Endothelial cell of umbilical vein (primary cell): ENCODE measurements around the gene DUSP16. TPM values are rescaled to one million over a fixed set of nuclear protein-coding genes. Genes with fewer than 3 reads are reported as not detected.

Experiments
- BruUV-seq: library from RNA; stranded (reverse); fragments of 400-500 nt; replicated peaks from 2 replicates; lab custom pipeline; 2021; lab: Mats Ljungman, UMichigan
- CTCF ChIA-PET: fragments of 300-600, 350-600 bp; sonication (Branson Sonifier 250); formaldehyde crosslinking; loops from one replicate; lab custom pipeline; 2021; ENCODE audit warnings: antibody characterized with exemption, inconsistent platforms; lab: Charles Lee
- POLR2A ChIA-PET: fragments of 300-600, 350-600 bp; sonication (Branson Sonifier 250); formaldehyde crosslinking; loops from one replicate; lab custom pipeline; 2021; ENCODE audit warnings: antibody characterized with exemption, inconsistent platforms; lab: Charles Lee
- DNase-seq: peaks from one replicate; pipeline ENCODE4 v3.0.0-alpha.2; 2011; ENCODE audit warnings: low read depth, low spot score
- FAIRE-seq: peaks from 2 replicates; lab custom pipeline; 2011; peaks lifted over from hg19 to GRCh38; lab: Jason Lieb, UNC
- H2AFZ ChIP-seq: 2 replicates; pipeline ENCODE4 v1.6.0; 2012; ENCODE audit warnings: low read depth, low read length, control low read depth, inconsistent platforms
- H3K27ac ChIP-seq: 2 replicates; pipeline ENCODE4 v1.5.1; 2011; ENCODE audit warnings: low read depth, mild to moderate bottlenecking, control low read depth, low read length, moderate library complexity; ENCODE audit not compliant: insufficient read depth
- H3K27me3 ChIP-seq, 2 experiments: 2 replicates each; pipeline versions ENCODE4 v1.6.0 to v1.6.1; 2011; ENCODE audit warnings: low read length in 2 of 2, mixed read lengths in 1 of 2; ENCODE audit not compliant: control insufficient read depth in 2 of 2, insufficient read depth in 2 of 2
- H3K36me3 ChIP-seq, 2 experiments: 2 replicates in 1 of 2; 3 replicates in 1 of 2; pipeline ENCODE4 v1.5.1; 2011; ENCODE audit warnings: low read length in 2 of 2, mild to moderate bottlenecking in 1 of 2, moderate library complexity in 1 of 2; ENCODE audit not compliant: control insufficient read depth in 2 of 2, insufficient read depth in 2 of 2; ENCODE audit errors: extremely low read depth in 1 of 2
- H3K4me1 ChIP-seq: 3 replicates; pipeline ENCODE4 v1.5.1; 2011; ENCODE audit warnings: mild to moderate bottlenecking, low read length; ENCODE audit not compliant: control insufficient read depth, insufficient read depth; ENCODE audit errors: extremely low read depth
- H3K4me2 ChIP-seq: 2 replicates; pipeline ENCODE4 v1.6.1; 2011; ENCODE audit warnings: low read length, control low read depth, mixed read lengths; ENCODE audit not compliant: insufficient read depth
- H3K4me3 ChIP-seq, 3 experiments: fragments of 200-600 bp in 1 of 3; sonication (generic), shearing (Covaris generic) in 1 of 3; replicated peaks in 1 of 3; 2 replicates each; pipeline ENCODE4 v1.5.1; 2011 to 2016; ENCODE audit warnings: control low read depth in 3 of 3, low read length in 3 of 3, mild to moderate bottlenecking in 2 of 3, inconsistent platforms in 1 of 3, low read depth in 1 of 3, moderate library complexity in 1 of 3; ENCODE audit not compliant: insufficient read depth in 1 of 3
- H3K79me2 ChIP-seq: 2 replicates; pipeline ENCODE4 v1.6.0; 2012; ENCODE audit warnings: low read length, inconsistent platforms; ENCODE audit not compliant: control insufficient read depth, insufficient read depth
- H3K9ac ChIP-seq: replicated peaks from 2 replicates; pipeline ENCODE3; 2011; ENCODE audit warnings: low read length, control low read depth; ENCODE audit not compliant: insufficient read depth; ENCODE audit errors: extremely low read depth
- H3K9me1 ChIP-seq: replicated peaks from 3 replicates; pipeline ENCODE4 v1.6.0; 2011; ENCODE audit warnings: mild to moderate bottlenecking, low read length; ENCODE audit not compliant: control insufficient read depth, insufficient read depth; ENCODE audit errors: extremely low read depth
- H3K9me3 ChIP-seq: replicated peaks from 2 replicates; pipeline ENCODE4 v1.5.1; 2012; ENCODE audit warnings: low read length, inconsistent platforms; ENCODE audit not compliant: control insufficient read depth, insufficient read depth
- H4K20me1 ChIP-seq: replicated peaks from 2 replicates; pipeline ENCODE3; 2011; ENCODE audit warnings: mild to moderate bottlenecking, low read length; ENCODE audit not compliant: control insufficient read depth, insufficient read depth; ENCODE audit errors: extremely low read depth
- EZH2 ChIP-seq: IDR thresholded peaks from 2 replicates; pipeline ENCODE4 v1.6.1; 2012; ENCODE audit warnings: borderline replicate concordance, low read depth, mild to moderate bottlenecking, moderate library complexity, low read length, inconsistent platforms; ENCODE audit not compliant: severe bottlenecking
- FOS ChIP-seq: IDR thresholded peaks from 2 replicates; pipeline ENCODE4 v1.6.1; 2011; ENCODE audit warnings: mild to moderate bottlenecking, low read length, moderate library complexity, borderline replicate concordance; ENCODE audit not compliant: insufficient read depth
- GATA2 ChIP-seq: IDR thresholded peaks from 2 replicates; pipeline ENCODE4 v1.7.0; 2011; ENCODE audit warnings: low read depth, mild to moderate bottlenecking, moderate library complexity, mixed read lengths, low read length; ENCODE audit not compliant: insufficient read length, insufficient read depth
- JUN ChIP-seq: IDR thresholded peaks from 2 replicates; pipeline ENCODE4 v1.6.1; 2011; ENCODE audit warnings: borderline replicate concordance, low read depth; ENCODE audit not compliant: insufficient read length, insufficient read depth
- MYC ChIP-seq: IDR thresholded peaks from one replicate; pipeline ENCODE4 v1.6.1; 2011; ENCODE audit warnings: mild to moderate bottlenecking, low read depth, low read length
- POLR2A ChIP-seq: IDR thresholded peaks from 2 replicates; pipeline ENCODE4 v1.6.1; 2012; ENCODE audit warnings: low read depth, mild to moderate bottlenecking, control low read depth, low read length
- POLR2AphosphoS5 ChIP-seq: IDR thresholded peaks from 2 replicates; pipeline ENCODE4 v1.6.1; 2012; ENCODE audit warnings: low read depth, mild to moderate bottlenecking, control low read depth, low read length, moderate library complexity; ENCODE audit not compliant: insufficient read depth
- dilution Hi-C: fragments of 300-500 bp; cut with MboI; formaldehyde crosslinking; loops from one replicate; pipeline ENCODE4 v1.15.0; 2019; ENCODE audit warnings: low sequenced_read_pairs; ENCODE audit not compliant: extremely low pct_ligation_motif_present
- intact Hi-C: fragments of 100-400 bp; cut with micrococcal nuclease; formaldehyde crosslinking; loops from one replicate; pipeline ENCODE4 v1.10.0; 2022
- polyA plus RNA-seq, 4 experiments: library from polyadenylated mRNA; depleted of rRNA in 3 of 4; stranded (reverse) in 3 of 4; unstranded in 1 of 4; fragments of >200 nt; gene quantifications; 2 replicates each; pipeline versions ENCODE4 v1.2.1 to v1.2.3, GENCODE V29; 2011 to 2012; ENCODE audit warnings: missing spikeins in 1 of 4
- total RNA-seq: library from RNA; stranded (reverse); gene quantifications from 2 replicates; pipeline ENCODE4 v1.2.3, GENCODE V29; 2021
- TF ChIP-seq, protein P1 (sequence below): IDR thresholded peaks from 2 replicates; pipeline ENCODE4 v1.6.1; 2011; ENCODE audit not compliant: insufficient read depth, insufficient read length
- TF ChIP-seq, protein P2 (sequence below), 2 donors: IDR thresholded peaks; 1 replicate in 1 of 2; 2 replicates in 1 of 2; pipeline ENCODE4 v1.5.1; 2011; ENCODE audit warnings: low read length in 2 of 2, mild to moderate bottlenecking in 2 of 2, moderate library complexity in 2 of 2, control low read depth in 1 of 2, inconsistent platforms in 1 of 2, low read depth in 1 of 2; ENCODE audit not compliant: insufficient read depth in 1 of 2; ENCODE audit errors: extremely low read depth in 1 of 2

The DUSP16 gene
- total and polyA plus RNA-seq, 2 donors (not counting 3 experiments of a cell fraction or from before 2014, with no cell fraction given) = 7.4 to 19.5 TPM

DNA sequence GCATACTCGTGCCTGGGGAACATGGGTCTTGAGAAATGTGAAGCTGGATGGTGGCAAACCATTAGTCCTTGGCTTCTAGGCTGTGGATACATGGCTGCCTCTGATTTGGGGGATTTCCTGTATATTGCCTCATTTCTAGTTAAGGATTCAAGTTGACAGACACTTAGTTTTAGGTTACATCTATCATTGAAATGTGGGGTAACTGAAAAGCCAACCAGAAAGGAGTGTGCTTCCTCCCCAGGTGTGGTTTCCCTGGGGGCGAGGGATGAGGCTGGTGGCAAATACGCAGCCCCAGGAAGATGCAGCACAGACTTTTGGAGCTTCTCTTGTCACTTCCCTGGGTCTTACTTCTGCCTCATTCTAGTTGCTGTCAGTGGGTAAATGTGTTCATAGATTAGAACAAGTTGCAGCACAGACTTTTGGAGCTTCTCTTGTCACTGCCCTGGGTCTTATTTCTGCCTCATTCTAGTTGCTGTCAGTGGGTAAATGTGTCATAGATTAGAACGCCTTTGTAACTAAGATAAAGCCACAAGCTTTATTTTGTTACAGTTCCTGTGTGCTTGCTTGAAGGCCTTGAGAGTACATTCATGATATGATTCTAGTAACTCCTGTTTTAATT is 120.7 kb downstream of the DUSP16 start:
- Histone ChIP-seq H3K27me3 (no peaks in the 10 kb centered on the region), H3K9me1 (no peaks in the 10 kb centered on the region), H3K36me3 (no peaks in the 10 kb centered on the region), H4K20me1 (no peaks in the 10 kb centered on the region), H3K9ac (no peak overlapping the region), H3K79me2 (peaks cover 1% of the 10 kb centered on the region), H3K4me3 (no peak overlapping the region), H3K9me3 (no peaks in the 10 kb centered on the region), H3K4me2 (peak overlapping the region; percentile 35), H3K4me1 (peaks cover 54% of the 10 kb centered on the region), H2AFZ (no peak overlapping the region), H3K27ac (peak overlapping the region; percentile 83)
- intact Hi-C loops = loop anchor here (2.0 kb wide), 1 partner anchor 39 kb away; no protein-coding TSS in a partner anchor
- peak; percentile 8 for FAIRE-seq
- ChIA-PET POLR2A (no interaction called here), CTCF (interaction anchor here (1.1 kb wide), 1 partner anchor 65 kb away, joined by 6 read pairs; no protein-coding TSS in a partner anchor)
- BruUV-seq = no TSS peak
- dilution Hi-C loops = no loop called here
- no peak for DNase-seq
- TF ChIP-seq, protein P1, sequence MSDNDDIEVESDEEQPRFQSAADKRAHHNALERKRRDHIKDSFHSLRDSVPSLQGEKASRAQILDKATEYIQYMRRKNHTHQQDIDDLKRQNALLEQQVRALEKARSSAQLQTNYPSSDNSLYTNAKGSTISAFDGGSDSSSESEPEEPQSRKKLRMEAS = no peak
- TF ChIP-seq GATA2 (peak; percentile 36), POLR2A (no peak)

DNA sequence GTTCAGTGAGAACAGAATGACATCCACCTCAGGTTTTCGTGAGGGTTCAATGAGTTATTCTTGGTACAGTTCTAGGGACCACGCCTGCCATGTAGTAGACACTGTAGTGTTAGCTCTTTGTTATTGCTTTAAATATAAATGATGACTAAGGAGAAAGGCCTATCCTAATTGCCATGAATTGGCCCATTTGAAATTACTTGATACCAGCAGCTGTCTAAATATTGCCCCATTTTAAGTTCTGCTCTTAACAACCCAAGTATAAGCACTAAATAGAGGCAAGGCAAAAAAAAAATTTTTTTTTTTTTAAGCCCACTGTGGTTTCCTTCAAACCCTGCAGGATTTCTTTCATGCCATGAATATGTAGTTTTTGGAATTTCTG is 121.2 kb downstream of the DUSP16 start:
- peaks cover 54% of the 10 kb centered on the region for H3K4me1 ChIP-seq
- no peaks in the 10 kb centered on the region for H3K9me3 ChIP-seq
- H3K36me3 ChIP-seq = no peaks in the 10 kb centered on the region
- no peaks in the 10 kb centered on the region for H3K9me1 ChIP-seq
- H3K4me2 ChIP-seq = peak overlapping the region; percentile 35
- FAIRE-seq = no peak
- no peak overlapping the region for H3K4me3 ChIP-seq
- dilution Hi-C loops (no loop called here), intact Hi-C loops (no loop called here)
- H3K9ac ChIP-seq = no peak overlapping the region
- no peak overlapping the region for H2AFZ ChIP-seq
- peak overlapping the region; percentile 83 for H3K27ac ChIP-seq
- H3K27me3 ChIP-seq = no peaks in the 10 kb centered on the region
- no peak for DNase-seq
- CTCF ChIA-PET = no interaction called here
- TF ChIP-seq POLR2A (no peak), MYC (no peak), JUN (no peak), FOS (no peak), GATA2 (no peak), POLR2AphosphoS5 (no peak), EZH2 (no peak)
- TF ChIP-seq, protein P2, sequence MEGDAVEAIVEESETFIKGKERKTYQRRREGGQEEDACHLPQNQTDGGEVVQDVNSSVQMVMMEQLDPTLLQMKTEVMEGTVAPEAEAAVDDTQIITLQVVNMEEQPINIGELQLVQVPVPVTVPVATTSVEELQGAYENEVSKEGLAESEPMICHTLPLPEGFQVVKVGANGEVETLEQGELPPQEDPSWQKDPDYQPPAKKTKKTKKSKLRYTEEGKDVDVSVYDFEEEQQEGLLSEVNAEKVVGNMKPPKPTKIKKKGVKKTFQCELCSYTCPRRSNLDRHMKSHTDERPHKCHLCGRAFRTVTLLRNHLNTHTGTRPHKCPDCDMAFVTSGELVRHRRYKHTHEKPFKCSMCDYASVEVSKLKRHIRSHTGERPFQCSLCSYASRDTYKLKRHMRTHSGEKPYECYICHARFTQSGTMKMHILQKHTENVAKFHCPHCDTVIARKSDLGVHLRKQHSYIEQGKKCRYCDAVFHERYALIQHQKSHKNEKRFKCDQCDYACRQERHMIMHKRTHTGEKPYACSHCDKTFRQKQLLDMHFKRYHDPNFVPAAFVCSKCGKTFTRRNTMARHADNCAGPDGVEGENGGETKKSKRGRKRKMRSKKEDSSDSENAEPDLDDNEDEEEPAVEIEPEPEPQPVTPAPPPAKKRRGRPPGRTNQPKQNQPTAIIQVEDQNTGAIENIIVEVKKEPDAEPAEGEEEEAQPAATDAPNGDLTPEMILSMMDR (IDR thresholded peaks at IDR 0.05; ENCODE audit: extremely low read depth in 1 of 2, insufficient read depth in 1 of 2, low read depth in 1 of 2, low read length in 2 of 2) = no peak
- TF ChIP-seq, protein P1 = no peak
- no TSS peak for BruUV-seq
- POLR2A ChIA-PET = no interaction called here
- H4K20me1 ChIP-seq = no peaks in the 10 kb centered on the region
- peaks cover 1% of the 10 kb centered on the region for H3K79me2 ChIP-seq
